VCaP (cell line): ENCODE data around the gene TMPRSS5.

Source experiments
- H3K27ac ChIP-seq: fragments of 450-650 bp; 2 replicates; pipeline ENCODE4 v1.5.1; 2017
- CTCF ChIP-seq: fragments of 450-650 bp; conservative IDR thresholded peaks from 2 replicates; pipeline ENCODE4 v1.5.1; 2017; ENCODE audit warnings: mild to moderate bottlenecking, moderate library complexity

The TMPRSS5 gene

GRCh38 chr11:113664981-113665710 is 41.0 kb downstream of the TMPRSS5 start:
- peak overlapping the region; percentile 65 for H3K27ac ChIP-seq
- no peak for TF ChIP-seq CTCF

GRCh38 chr11:113664069-113664980 is 41.8 kb downstream of the TMPRSS5 start:
- no peak for TF ChIP-seq CTCF
- H3K27ac ChIP-seq = peak overlapping the region; percentile 65

DNA sequence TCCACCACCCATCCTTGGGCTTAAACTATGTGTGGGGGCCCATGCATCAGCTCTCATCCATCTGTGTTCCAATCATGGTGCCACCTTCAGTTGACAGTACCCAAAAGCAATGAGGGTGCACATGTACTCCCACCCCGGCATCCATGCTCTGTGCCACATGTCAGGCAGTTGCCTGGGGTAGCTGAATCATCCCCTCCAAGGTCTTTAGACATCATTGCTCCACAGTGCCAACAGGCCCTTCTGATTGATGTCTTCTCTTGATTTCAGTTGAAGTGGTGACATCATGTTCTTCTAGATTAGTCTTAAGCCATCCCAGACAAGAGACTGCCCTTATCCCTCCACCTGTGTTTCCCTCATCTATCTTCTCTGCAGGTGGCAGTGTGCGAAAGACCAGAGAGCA is 42.5 kb downstream of the TMPRSS5 start:
- no peak for TF ChIP-seq CTCF
- 0 out of 2 replicates have a peak overlapping the region, but pooled peaks have one; percentile 65 for H3K27ac ChIP-seq

DNA sequence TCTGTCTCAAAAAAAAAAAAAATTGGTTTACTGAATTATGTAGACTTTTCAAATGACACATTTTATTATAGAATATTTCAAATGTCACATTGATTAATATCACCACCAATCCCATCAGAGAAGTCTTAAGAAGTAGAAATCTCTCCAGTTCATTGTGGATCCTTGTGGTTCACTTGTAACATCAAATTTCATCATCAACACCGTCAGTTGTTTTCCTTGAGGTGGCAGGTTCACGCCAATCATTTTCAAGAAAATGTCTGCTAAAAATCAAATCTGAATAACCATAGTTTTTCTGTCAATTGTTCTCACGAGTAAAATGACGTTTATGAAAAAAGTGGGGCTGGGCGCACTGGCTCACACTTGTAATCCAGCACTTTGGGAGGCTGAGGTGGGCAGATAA is 50.3 kb downstream of the TMPRSS5 start:
- no peak overlapping the region for H3K27ac ChIP-seq
- no peak for TF ChIP-seq CTCF

DNA sequence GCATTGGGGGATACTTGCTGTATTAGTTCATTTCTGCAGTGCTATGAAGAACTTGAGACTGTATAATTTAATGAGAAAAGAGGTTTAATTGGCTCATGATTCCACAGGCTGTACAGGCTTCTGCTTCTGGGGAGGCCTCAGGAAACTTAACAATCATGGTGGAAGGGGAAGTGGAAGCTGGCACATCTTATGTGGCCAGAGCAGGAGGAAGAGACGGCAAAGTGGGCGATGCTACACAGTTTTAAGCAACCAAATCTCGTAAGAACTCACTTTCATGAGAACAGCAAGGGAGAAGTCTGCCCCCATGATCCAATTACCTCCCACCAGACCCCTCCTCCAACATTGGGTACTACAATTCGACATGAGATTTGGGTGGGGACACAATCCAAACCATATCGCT is 55.1 kb downstream of the TMPRSS5 start:
- no peak overlapping the region for H3K27ac ChIP-seq
- no peak for TF ChIP-seq CTCF

GRCh38 chr11:113649311-113649710 is 56.8 kb downstream of the TMPRSS5 start:
- no peak for TF ChIP-seq CTCF
- no peak overlapping the region for H3K27ac ChIP-seq

GRCh38 chr11:113647856-113648255 is 58.3 kb downstream of the TMPRSS5 start:
- H3K27ac ChIP-seq = no peak overlapping the region
- TF ChIP-seq CTCF = no peak
